ENCODE results near the gene CNDP2.
"Not testable (repeated sequence)": the region's sequence is repeated elsewhere in the genome, so short reads cannot be mapped to it uniquely, and the experiment has no call there.

Gene CNDP2

GRCh38 chr18:74518456-74519295 is 22.5 kb downstream of the CNDP2 start:
- no peak for DNase-seq (ENCODE audit: low read depth)

DNA sequence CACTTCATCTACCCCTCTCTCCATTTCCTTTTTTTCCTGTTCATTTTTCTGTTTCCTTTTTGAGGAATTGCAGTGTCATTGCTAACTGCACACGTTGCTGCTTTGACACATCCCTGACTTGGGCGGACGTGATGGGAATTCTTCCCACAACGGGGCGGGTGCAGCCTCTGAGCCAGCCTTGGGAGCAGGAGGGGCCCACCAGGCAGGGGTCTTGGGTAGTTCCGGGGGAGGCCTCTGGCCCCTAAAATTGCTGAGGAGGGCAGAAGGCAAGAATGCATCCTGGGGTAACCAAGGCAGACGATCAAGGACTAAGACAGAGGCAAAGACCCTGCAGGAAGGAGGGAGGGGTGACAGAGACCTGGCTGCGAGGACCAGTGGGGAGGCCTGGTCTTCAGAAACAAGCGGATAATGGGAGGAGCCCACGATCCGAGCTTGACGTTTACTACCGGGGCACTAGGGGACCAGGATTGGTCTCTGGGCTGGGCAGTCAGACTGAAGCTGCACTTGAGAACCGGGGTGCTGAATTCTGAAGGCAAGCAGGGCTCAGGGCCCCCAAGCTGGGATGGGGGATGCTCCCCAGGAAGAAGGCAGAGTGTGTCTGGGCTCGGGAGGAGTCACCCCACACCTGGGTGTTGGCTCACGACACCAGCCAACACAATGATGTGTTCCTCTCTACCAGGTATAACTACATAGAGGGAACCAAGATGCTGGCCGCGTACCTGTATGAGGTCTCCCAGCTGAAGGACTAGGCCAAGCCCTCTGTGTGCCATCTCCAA is 23.3 kb downstream of the CNDP2 start:
- DNase-seq (ENCODE audit: low read depth): no peak

DNA sequence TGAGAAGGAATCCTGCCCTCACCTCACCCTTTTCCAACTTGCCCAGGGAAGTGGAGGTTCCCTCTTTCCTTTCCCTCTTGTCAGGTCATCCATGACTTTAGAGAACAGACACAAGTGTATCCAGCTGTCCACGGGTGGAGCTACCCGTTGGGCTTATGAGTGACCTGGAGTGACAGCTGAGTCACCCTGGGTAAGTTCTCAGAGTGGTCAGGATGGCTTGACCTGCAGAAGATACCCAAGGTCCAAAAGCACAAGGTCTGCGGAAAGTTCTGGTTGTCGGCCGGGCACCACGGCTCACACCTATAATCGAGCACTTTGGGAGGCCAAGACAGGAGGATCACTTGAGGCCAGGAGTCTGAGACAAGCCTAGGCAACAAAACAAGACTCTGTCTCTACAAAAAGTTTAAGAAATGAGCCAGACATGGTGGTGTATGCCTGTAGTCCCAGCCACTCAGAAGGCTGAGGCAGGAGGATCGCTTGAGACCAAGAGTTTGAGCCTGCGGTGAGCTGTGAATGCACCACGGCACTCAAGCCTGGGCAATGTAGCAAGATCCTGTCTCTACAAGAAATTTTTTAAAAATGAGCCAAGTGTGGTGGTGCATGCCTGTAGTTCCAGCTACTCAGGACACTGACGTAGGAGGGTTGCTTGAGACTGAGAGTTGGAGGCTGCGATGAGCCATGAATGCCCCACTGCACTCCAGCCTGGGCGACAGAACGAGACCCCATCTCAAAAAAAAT is 24.1 kb downstream of the CNDP2 start:
- no peak for DNase-seq (ENCODE audit: low read depth)

DNA sequence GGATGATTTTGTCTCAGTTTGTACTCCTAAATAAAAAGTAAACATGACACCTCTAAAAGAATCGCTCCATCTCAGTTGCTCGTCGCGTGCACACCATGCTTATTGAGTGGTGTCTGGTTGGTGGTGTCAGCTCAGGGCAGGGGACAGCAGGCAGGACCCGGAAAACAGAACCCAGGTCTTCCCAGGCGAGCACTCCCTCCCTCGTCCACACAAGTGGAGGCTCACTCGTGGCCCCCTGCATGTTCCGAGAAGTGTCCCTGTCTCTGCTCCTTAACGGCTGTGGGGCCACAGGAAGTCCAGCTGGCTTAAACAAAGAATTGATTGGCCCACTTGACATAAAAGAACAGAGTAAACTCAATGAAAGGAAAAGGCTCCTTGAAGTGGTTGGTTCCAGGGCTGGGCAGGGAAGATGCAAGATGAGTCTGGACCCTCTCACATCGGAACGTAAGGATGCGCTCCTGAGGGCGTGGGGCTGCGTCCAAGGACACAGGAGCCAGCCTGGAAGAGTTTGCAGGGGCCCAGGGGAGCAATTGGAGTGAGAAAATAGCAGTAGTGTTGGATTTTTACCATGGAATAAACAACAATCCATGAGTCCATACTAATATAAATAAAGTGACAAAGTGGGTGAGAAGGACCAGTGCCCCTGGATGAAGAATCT is 25.0 kb downstream of the CNDP2 start:
- no peak for DNase-seq (ENCODE audit: low read depth)

DNA sequence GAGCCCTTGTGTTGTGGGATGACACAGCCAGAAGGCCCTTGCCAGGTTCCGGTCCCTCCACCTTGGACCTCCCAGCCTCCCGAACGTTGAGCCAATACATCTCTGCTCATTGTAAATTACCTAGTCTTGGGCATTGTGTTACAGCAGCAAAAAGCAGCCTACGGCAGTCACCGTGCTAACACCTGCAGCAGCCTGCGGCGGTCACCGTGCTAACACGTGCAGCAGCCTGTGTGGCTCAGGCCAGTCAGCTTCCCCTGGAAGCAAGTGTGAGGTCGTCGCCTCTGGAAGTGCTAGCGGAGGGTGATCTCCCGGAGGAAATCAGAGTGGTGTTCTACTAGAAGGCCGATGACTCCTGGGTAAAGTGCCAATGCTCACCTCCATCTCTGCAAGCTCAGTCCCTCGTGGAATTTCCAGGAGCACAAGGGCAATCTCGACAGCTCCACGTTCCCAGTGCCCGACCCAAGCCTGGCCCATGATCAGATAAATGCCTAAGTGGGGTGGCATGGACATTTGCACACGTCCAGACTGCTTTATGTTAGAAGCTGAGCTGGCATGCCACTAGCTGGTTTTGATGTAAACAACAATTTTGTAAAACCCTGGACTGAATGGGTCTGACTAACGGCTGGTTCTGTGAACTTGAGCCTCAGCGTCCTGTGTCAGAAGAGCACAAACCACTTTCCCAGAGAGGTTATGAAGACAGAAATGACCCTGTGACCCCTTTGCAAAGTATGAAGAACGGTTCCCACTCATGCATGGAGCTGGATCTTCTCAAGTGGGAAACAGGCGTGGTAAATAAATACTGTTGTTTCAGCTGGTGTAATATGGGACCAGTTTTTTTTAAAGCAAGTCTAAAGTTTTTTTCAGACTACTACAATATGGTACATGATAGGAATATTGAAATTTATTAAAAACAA is 26.7 kb downstream of the CNDP2 start:
- peak; percentile 22 for DNase-seq (ENCODE audit: low read depth)

DNA sequence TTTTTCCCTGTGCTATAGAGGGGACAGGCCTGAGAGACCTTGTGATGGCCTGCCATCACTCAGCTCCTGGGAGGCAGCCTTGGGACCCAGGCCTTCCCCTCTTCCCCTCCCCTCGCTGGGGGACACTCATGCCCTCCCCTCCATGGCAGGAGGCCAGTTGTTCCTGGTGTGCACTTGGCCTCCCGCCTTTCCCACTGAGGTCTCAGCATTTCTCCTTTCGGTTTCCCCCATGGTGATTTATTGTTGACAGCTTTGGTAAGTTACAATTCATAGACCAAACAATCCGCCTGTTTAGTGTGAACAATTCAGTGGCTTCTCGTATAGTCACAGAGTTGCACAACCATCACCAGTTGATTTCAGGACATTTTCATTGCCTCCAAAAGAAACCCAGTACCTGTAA is 27.9 kb downstream of the CNDP2 start:
- DNase-seq (ENCODE audit: low read depth): peak; percentile 21

DNA sequence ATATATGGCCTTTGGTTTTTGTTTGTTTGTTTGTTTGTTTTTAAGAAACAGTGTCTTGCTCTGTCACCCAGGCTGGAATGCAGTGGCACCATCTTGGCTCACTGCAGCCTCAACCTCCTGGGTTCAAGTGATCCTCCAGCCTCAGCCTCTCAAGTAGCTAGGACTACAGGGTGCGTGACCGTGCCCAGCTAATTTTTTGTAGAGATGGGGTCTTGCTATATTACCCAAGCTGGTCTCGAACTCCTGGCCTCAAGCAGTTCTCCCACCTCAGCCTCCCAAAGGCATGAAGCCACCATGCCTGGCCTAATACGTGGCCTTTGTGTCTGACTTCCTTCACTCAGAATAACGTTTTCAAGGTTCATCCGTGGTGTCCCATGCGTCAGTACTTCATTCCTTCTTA is 28.8 kb downstream of the CNDP2 start:
- DNase-seq (ENCODE audit: low read depth): not testable (repeated sequence)

DNA sequence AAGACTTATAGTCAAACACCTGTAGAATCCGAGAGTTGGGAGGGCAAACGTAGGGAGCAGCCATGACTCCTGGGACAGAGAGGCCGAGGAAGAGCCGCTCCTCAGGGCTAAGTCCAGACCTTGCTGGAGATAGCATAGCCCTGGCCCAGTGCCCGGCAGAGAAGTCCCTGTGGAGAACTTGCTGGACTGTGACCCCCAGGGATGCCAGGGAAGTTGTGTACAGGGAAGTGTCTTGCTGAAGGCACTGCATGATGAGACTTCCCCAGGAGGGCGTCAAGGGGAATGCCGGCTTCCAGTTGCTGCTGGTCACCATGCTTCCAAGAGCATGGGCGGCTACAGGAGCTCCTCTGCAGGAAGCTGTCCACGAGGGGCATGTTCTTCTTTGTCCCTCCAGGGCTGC is 29.6 kb downstream of the CNDP2 start:
- DNase-seq (ENCODE audit: low read depth): no peak

GRCh38 chr18:74526488-74526887 is 30.3 kb downstream of the CNDP2 start:
- DNase-seq (ENCODE audit: low read depth): no peak

- no peak for DNase-seq (ENCODE audit: low read depth)
Observed at GRCh38 chr18:74528478-74528877, 32.3 kb downstream of the CNDP2 start.

DNA sequence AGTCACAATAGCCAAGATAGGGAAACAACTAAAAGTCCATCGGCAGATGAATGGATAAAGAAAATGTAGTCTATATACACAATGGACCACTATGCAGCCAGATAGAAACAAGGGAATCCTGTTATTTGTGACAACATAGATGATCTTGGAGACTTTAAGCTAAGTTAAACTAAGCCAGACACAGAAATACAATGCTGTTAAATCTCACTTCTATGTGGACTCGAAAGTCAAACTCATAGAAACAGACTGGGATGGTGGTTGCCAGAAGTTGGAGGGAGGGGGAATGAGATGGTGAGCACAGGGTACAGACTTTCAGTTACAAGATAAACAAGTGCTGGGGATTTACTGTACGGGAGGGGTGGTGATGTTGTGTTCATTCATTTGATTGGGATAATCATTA is 32.8 kb downstream of the CNDP2 start:
- DNase-seq (ENCODE audit: low read depth): no peak

- no peak for DNase-seq (ENCODE audit: low read depth)
Observed at GRCh38 chr18:74529378-74529777, 33.2 kb downstream of the CNDP2 start.

DNA sequence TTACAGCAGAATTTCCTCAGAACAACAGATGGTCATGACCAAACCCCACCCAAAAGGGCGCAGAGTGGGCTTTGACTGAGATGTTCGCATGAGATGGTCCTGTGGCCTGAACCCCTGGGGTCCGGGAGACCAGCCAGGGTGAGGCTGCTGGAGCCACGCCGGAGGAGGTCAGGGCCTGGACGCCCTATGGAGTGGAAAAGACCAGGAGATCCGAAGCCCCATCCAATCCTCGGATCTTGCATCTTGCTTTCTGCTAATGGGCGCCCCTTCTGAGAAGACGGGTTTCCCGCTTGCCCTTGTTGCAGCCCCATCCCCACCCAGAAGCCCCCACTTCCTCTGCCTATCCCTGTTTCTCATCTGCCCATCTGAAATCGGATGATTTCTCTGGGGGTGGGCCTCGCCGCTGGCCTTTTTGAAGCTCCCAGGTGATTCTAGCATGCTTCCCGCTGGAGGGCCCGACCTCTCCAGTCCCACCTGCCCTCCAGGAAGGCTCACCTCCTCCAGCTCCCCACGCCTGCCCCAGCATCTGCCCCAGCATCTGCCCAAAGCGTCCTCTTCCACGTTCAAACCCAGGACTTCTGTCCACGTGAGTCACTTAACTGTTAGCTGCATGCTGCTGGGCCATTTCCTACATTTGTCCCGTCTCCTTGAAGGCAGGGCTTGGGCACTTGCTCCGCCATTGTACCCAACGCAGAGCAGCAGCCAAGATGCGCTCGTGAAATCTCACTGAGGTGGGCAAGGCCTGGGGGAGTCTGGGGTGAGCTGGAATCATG is 33.8 kb downstream of the CNDP2 start:
- DNase-seq (ENCODE audit: low read depth): no peak

DNA sequence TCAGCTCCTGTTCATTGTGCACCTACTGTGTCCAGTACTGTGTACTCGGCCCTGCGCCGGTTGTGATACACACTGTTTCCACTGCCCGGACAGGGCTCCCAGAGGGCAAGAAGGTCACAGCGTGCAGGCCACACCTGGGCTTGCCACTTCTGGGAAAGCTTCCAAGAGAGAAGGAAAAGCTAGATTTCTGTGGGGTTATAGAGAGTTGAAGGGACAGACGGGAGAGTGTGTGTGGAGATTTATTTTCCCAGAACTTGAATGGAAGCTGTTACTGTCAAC is 34.4 kb downstream of the CNDP2 start:
- DNase-seq (ENCODE audit: low read depth): no peak

DNA sequence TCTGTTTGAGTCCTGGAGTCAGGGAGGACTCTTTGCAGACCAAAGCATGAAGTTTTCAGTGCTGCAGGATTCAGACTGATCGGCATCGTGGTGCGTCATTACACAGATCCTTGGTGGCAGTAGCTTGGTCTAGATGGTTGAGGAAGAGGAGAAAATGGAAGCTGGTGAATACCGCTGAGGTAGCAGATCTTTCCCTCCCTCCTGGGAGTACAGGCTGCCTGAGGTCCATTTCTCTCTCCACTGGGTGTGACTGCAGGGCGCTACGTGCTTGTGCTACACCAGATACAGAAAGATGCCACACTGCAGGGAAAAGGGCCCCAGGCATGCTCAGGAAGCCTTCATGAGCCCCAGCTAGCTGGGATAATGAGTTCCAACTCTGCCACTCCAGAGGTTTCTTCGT is 34.9 kb downstream of the CNDP2 start:
- no peak for DNase-seq (ENCODE audit: low read depth)

GRCh38 chr18:74532511-74533025 is 36.4 kb downstream of the CNDP2 start:
- DNase-seq (ENCODE audit: low read depth): no peak

- DNase-seq (ENCODE audit: low read depth): no peak
Observed at GRCh38 chr18:74533666-74534065, 37.5 kb downstream of the CNDP2 start.

DNA sequence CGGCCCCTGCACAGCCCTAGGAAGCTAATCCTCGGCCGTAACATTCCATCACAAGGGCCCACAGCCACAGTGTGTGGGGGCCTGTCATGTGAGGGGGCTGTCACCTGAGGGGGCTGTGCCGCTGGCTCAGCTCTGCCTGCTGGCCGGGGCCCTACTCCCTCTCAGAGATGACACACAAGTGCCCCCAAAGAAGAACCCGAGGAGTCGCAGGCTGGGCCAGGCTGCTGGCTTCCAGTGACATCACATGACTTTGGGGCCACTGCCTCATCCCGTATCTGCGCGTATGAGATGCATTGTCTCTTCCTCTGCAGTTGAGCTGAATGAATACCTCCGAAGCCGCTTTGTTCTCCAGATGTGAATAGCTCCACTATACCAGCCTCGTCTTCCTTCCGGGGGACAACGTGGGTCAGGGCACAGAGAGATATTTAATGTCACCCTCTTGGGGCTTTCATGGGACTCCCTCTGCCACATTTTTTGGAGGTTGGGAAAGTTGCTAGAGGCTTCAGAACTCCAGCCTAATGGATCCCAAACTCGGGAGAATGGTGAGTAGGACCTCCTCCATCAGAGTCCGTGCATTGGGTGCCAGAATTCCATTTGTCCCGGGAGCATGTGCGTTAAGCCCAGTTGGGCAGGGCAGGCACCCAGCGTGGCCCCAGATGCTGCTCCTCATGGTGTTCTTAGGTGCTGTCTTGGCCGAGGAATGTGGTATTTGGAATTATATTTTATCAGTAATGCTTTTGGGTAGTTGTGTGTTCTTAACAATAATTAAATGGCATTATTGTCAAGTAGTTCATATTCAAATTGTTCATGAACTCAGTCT is 38.2 kb downstream of the CNDP2 start, which contains the start of gene CNDP1:
Gene CNDP1, plus strand, starts transcription at position 351 of the 820 bp plus-strand sequence. Its CDS starts 168 bp downstream, at position 519.
- no peak for DNase-seq (ENCODE audit: low read depth)

DNA sequence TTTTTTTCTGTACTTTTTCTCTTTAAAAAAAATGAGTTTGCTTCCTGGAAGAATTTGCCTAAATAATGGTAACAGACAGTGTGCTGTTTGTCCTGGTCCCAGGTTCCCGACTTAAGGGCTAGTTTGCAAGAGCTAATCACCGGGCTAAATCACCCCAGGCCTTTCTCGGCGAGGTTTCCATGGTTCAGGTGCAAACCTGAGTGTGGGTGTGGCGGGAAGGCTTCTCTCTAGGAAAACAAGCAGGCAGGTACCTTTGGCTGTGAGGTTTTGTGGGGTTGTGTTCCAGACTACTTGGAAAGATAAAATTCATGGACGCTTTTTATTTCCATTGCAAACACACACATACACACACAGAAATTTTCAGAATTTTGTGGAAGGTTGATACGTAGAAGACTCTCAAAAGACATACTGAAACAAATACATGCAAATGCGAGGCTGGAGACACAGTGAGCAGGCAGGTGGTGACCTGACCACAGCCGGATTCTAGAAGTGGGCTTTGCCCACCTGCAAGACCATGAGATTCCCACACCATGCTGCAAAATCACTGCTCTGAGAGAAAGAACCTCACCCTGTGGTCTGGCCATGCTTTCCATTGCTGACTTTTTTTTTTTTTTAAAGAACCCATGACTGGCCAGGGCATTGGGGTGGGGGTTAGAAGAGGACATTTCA is 39.0 kb downstream of the CNDP2 start:
- DNase-seq (ENCODE audit: low read depth): no peak

All from amniotic epithelial cell (primary cell).